ENCODE measurements around the gene SLC39A10. TPM values are rescaled to one million over a fixed set of nuclear protein-coding genes. Genes with fewer than 3 reads are reported as not detected.

SLC39A10 gene
- total and polyA plus RNA-seq, 10 of the 15 experiments (the other 5 are each of a cell fraction or from before 2014, with no cell fraction given): 2.0 to 23.6 (median 7.9) TPM

DNA sequence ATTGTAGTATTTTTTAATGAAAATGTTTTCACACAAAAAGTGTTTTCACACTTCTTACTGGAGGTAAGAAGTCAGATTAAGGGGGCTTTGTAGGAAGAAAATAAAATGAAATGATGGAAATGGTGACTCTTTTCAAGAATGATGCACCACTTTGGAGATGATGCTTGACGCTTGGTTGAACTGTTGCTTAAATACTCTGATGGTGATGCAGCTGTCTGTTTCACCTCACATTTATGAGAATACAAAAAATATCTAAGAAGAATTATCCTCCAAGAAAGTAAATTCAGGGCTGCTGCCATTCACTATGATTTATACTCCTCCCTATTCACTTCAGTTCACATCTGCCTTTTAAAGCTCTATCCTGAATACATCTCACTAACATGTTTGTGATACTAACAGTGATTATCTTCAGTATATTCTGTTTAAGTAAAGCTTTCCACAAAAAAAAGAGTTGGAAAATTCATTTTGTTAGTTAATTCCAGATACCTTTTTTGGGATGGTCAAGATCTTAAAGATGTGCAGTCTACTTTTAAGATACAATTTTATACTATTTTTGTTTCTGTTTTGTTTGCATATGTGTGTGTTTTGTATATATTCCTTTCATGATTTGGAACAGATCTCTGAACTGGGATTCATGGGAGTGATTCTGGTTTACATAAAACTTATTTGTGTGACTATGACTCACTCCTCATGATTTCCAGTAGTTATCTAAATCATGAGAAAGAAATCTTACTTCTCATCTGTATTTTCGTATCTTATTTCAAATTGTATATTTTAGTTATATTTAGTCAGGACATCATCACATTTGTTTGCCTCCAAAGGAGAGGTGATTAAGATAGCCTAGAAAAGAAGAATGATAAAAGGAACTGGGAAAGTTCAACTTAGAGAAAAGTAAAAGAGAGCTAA is 53.1 kb downstream of the SLC39A10 start:
- ChIA-PET POLR2A (interaction anchor here (0.7 kb wide), 1 partner anchor 1364 kb away, joined by 3 read pairs; no protein-coding TSS in a partner anchor), RAD21 (ENCODE audit: unreplicated experiment) (interaction anchor here (0.6 kb wide), 1 partner anchor 627 kb away, joined by 3 read pairs; no protein-coding TSS in a partner anchor), CTCF (interaction anchor here (1.0 to 2.1 kb wide), 3 partner anchors 8 to 46 kb away, joined by 4 to 5 read pairs (median 5); no protein-coding TSS in a partner anchor), SMC1A (ENCODE audit: uncharacterized antibody, unreplicated experiment) (interaction anchor here (0.6 to 2.2 kb wide), 2 partner anchors 21 to 1040 kb away, joined by 3 to 8 read pairs; no protein-coding TSS in a partner anchor)
- H3K79me2 ChIP-seq (ENCODE audit: control insufficient read depth, insufficient read depth, low read length): no peaks in the 10 kb centered on the region
- H3K4me1 ChIP-seq (ENCODE audit: control insufficient read depth, insufficient read depth, low read length): no peaks in the 10 kb centered on the region
- in situ Hi-C loops (cut with MboI) (no loop called here), intact Hi-C loops (cut with micrococcal nuclease; ENCODE audit: unreplicated experiment) (no loop called here)
- no peak for DNase-seq (ENCODE audit: low read depth, low spot score)
- H3K4me2 ChIP-seq (ENCODE audit: control insufficient read depth, insufficient read depth): no peak overlapping the region
- WGBS (ENCODE audit: insufficient coverage, insufficient replicate concordance, low lambda C conversion rate, missing lambda C conversion rate): 96% methylated on average over 2 of the region's 2 CpGs
- H3K36me3 ChIP-seq (ENCODE audit: control insufficient read depth in 2 of 2, insufficient read depth in 2 of 2, low read length in 1 of 2): no peaks in the 10 kb centered on the region; a peak in 2 of 4 replicates
- H2AFZ ChIP-seq (ENCODE audit: control insufficient read depth, low read depth, low read length): no peak overlapping the region
- no peak overlapping the region for H3K9ac ChIP-seq (ENCODE audit: control insufficient read depth, insufficient read depth, low read length)
- no peaks in the 10 kb centered on the region for H3K27me3 ChIP-seq (replicated peaks in 1 of 2; ENCODE audit: control insufficient read depth in 2 of 2, insufficient read depth in 2 of 2, low read length in 1 of 2)
- TF ChIP-seq POU2F2 (IDR thresholded peaks at IDR 0.05; ENCODE audit: borderline replicate concordance, low read depth, low read length) (no peak), SUPT20H (IDR thresholded peaks at IDR 0.05; ENCODE audit: borderline replicate concordance, control insufficient read depth, low read depth, low read length) (no peak), ETV6 (conservative IDR thresholded peaks at IDR 0.05 in 1 of 2, IDR thresholded peaks at IDR 0.05 in 1 of 2; ENCODE audit: borderline replicate concordance in 1 of 2, low read depth in 1 of 2) (no peak), NR2C2 (IDR thresholded peaks at IDR 0.05; ENCODE audit: borderline replicate concordance, control insufficient read depth, insufficient read length, low read depth) (no peak), SIN3A (IDR thresholded peaks at IDR 0.05; ENCODE audit: low read depth, low read length) (no peak), TCF12 (IDR thresholded peaks at IDR 0.05; ENCODE audit: low read depth, low read length) (no peak), MYC (IDR thresholded peaks at IDR 0.05; ENCODE audit: insufficient read depth, insufficient read length, insufficient replicate concordance, low read length, severe bottlenecking) (no peak), FOXK2 (IDR thresholded peaks at IDR 0.05) (no peak), ZNF274 (IDR thresholded peaks at IDR 0.05; ENCODE audit: insufficient read depth, insufficient read length) (no peak), STAT3 (IDR thresholded peaks at IDR 0.05; ENCODE audit: low read depth, low read length) (no peak), RAD51 (IDR thresholded peaks at IDR 0.05) (no peak), TBL1XR1 (IDR thresholded peaks at IDR 0.05; ENCODE audit: low read depth, low read length) (no peak), ZNF622 (IDR thresholded peaks at IDR 0.05) (no peak), ATF7 (IDR thresholded peaks at IDR 0.05; ENCODE audit: low read depth) (no peak), POLR2AphosphoS5 (IDR thresholded peaks at IDR 0.05; ENCODE audit: low read length) (no peak), NFXL1 (IDR thresholded peaks at IDR 0.05; ENCODE audit: borderline replicate concordance) (no peak)
- TF ChIP-seq, protein P1, sequence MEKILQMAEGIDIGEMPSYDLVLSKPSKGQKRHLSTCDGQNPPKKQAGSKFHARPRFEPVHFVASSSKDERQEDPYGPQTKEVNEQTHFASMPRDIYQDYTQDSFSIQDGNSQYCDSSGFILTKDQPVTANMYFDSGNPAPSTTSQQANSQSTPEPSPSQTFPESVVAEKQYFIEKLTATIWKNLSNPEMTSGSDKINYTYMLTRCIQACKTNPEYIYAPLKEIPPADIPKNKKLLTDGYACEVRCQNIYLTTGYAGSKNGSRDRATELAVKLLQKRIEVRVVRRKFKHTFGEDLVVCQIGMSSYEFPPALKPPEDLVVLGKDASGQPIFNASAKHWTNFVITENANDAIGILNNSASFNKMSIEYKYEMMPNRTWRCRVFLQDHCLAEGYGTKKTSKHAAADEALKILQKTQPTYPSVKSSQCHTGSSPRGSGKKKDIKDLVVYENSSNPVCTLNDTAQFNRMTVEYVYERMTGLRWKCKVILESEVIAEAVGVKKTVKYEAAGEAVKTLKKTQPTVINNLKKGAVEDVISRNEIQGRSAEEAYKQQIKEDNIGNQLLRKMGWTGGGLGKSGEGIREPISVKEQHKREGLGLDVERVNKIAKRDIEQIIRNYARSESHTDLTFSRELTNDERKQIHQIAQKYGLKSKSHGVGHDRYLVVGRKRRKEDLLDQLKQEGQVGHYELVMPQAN (conservative IDR thresholded peaks at IDR 0.05): no peak
- no peak overlapping the region for H3K4me3 ChIP-seq
- no TSS peak for BruUV-seq (replicated peaks)
- FAIRE-seq: no peak
- no peak overlapping the region for H3K27ac ChIP-seq (ENCODE audit: control insufficient read depth, insufficient read depth)
- no peak for ATAC-seq
- H4K20me1 ChIP-seq (ENCODE audit: control insufficient read depth, insufficient read depth): no peaks in the 10 kb centered on the region
- H3K9me3 ChIP-seq (replicated peaks; ENCODE audit: control insufficient read depth, insufficient read depth, low read length): no peaks in the 10 kb centered on the region

Measured in GM12878 (cell line).